Large intestine (tissue), 3 donors: ENCODE results near the gene PVALB. TPM values are rescaled to one million over a fixed set of nuclear protein-coding genes. Genes with fewer than 3 reads are reported as not detected.

Experiments
- DNase-seq, 2 donors: peaks; one replicate each; pipeline versions ENCODE4 v3.0.0 to v3.0.0-alpha.2; 2013
- H3K27ac ChIP-seq: one replicate; pipeline ENCODE4 v1.5.1; 2013; ENCODE audit warnings: low read length
- H3K27me3 ChIP-seq: 2 replicates; pipeline ENCODE4 v1.6.1; 2013; ENCODE audit warnings: low read length; ENCODE audit not compliant: control insufficient read depth, insufficient read depth
- H3K36me3 ChIP-seq: 2 replicates; pipeline ENCODE4 v1.6.1; 2013; ENCODE audit warnings: low read length; ENCODE audit not compliant: control insufficient read depth, insufficient read depth
- H3K4me1 ChIP-seq: one replicate; pipeline ENCODE4 v1.6.1; 2013; ENCODE audit warnings: low read length; ENCODE audit not compliant: control insufficient read depth, insufficient read depth
- H3K4me3 ChIP-seq: one replicate; pipeline ENCODE4 v1.5.1; 2013; ENCODE audit warnings: low read length
- H3K9me3 ChIP-seq: one replicate; pipeline ENCODE4 v1.6.1; 2013; ENCODE audit warnings: mild to moderate bottlenecking, low read depth, low read length, moderate library complexity; ENCODE audit not compliant: control insufficient read depth
- WGBS: methylation state at CpG from one replicate; pipeline ENCODE4 v1.1.5; 2013; ENCODE audit warnings: low lambda C conversion rate; ENCODE audit not compliant: insufficient coverage; 5-methylcytosine and 5-hydroxymethylcytosine counted together
- polyA plus RNA-seq: library from polyadenylated mRNA; unstranded; fragments of 120-200 nt; gene quantifications from one replicate; pipeline ENCODE4 v1.2.1, GENCODE V29; 2013

PVALB gene
- polyA plus RNA-seq, 1 donor = 0.31 TPM

DNA sequence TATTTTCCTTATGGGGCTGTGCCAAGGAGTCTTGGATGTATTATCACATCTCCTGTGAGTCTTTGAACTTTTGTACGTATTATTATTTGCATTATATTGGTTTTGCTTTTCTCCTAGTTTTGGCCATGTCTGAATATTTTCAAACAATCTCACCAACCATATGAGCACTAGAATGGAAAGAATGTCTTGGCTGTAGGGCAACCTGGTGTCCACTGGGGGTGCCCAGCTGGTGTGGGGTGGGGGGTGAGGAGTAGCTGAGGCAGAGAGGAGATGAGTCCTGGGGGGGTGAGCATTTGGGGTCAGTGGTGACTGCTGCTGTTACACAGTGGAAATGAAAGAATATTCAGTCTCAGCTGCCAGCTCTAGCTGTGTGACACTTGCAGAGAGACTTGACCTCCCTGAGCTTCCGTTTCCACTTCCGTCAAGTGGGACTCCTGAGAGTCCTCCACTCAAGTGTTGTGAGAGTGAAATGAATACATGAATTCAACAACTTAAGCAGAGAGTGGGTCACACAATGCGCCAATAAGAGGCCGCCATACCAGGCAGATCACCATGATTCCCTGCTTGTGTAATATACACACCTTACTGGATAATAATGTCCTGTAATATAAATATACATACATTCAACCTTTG is 12.7 kb upstream of the PVALB start:
- WGBS = no CpG with 5 or more reads among the region's 5 CpGs
- DNase-seq = no peak
- H3K4me3 ChIP-seq = no peak overlapping the region
- peaks cover 4% of the 10 kb centered on the region for H3K27me3 ChIP-seq
- H3K4me1 ChIP-seq = no peaks in the 10 kb centered on the region
- H3K36me3 ChIP-seq = no peaks in the 10 kb centered on the region
- H3K27ac ChIP-seq = no peak overlapping the region
- no peaks in the 10 kb centered on the region for H3K9me3 ChIP-seq

DNA sequence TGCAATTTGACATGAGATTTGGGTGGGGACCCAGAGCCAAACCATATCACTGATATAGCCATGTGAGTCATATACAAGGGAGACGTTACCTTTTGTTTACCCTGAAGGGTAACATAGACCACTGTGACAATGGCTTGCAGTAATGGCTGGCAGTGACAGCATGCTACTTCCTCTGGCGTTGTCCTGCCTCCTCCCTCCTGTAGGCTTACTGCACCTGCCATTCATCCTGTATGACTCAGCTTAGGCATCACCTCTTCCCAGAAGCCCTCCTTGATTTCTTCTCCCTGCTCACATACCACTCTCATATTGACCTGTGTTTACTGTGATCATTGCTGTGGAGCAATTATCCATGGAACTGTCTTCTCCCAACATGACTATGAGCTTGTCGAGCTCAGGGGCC is 12.0 kb upstream of the PVALB start:
- H3K4me3 ChIP-seq = no peak overlapping the region
- no peak for DNase-seq
- H3K27me3 ChIP-seq = peaks cover 4% of the 10 kb centered on the region
- WGBS = no CpG with 5 or more reads among the region's 3 CpGs
- H3K27ac ChIP-seq = no peak overlapping the region
- no peaks in the 10 kb centered on the region for H3K4me1 ChIP-seq
- no peaks in the 10 kb centered on the region for H3K36me3 ChIP-seq
- H3K9me3 ChIP-seq = no peaks in the 10 kb centered on the region

DNA sequence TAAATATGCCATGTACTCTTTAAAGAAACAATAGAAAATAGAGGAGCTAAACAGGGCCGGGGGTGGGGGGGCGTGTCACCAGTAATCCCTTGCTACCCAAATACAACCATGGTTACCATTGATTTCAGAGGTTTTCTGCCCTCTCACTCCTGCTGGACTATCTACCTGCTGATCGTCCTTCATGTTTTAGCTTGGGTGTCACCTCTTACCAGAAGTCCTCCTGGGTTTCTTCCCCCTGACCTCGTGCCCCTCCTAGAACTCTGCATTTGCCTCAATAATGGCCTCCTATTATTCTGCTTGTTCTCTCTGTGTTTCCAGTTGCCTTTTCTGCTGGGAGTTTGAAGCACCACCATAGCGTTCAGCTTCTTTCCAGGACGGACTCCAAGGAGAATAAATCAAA is 9.4 kb upstream of the PVALB start:
- Histone ChIP-seq H3K27ac (no peak overlapping the region), H3K9me3 (no peaks in the 10 kb centered on the region), H3K36me3 (no peaks in the 10 kb centered on the region), H3K27me3 (peaks cover 4% of the 10 kb centered on the region), H3K4me1 (no peaks in the 10 kb centered on the region), H3K4me3 (no peak overlapping the region)
- no peak for DNase-seq
- 89% methylated on average over 3 of the region's 6 CpGs for WGBS

DNA sequence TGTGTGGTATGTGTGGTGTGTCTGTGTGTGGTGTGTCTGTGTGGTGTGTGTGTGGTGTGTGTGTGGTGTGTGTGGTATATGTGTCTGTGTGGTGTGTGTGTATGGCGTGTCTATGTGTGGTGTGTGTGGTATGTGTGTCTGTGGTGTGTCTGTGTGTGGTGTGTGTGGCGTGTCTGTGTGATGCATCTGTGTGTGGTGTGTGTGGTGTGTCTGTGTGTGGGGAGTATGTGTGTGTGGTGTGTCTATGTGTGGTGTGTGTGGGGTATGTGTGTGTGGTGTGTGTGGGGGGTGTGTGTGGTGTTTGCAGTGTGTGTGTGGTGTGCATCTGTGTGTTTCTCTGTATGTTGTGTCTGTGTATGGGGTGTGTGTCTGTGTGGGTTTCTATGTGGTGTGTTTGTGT is 7.8 kb upstream of the PVALB start:
- Histone ChIP-seq H3K4me1 (no peaks in the 10 kb centered on the region), H3K27me3 (peaks cover 13% of the 10 kb centered on the region), H3K27ac (no peak overlapping the region), H3K36me3 (no peaks in the 10 kb centered on the region), H3K4me3 (no peak overlapping the region), H3K9me3 (no peaks in the 10 kb centered on the region)
- DNase-seq = no peak
- no CpG with 5 or more reads among the region's 2 CpGs for WGBS

DNA sequence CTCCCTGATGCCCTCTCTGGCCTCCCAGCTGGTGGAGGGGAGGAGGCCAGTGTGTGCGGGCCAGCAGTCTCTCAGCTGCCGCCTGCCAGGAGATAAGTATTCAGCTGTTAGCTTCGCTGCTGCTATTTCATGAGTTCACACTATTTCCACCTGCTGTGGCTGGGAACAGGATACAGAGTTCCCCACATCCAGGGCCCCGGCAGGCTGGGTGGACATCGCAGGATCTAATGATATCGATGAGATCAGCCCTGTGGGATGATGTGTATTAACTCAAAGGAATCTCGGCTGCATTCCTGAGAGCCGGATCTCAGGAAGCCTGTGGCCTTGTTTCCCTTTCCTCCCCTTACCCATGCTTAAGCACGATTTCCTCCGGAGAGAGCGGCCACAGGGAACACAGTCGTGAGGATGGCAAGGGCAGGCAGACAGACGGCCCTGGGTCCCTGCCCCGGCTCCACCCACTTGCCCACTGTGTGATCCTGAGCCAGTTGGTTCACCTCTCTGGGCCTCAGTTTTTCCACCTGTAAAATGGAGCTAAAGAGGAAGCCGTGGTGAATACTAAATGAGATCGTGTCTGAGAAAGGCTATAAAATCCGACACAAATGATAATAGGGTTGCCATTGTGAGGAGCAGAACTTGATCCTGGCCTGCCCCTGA is 6.5 kb upstream of the PVALB start:
- H3K4me3 ChIP-seq = no peak overlapping the region
- H3K27me3 ChIP-seq = peaks cover 27% of the 10 kb centered on the region
- no peaks in the 10 kb centered on the region for H3K9me3 ChIP-seq
- no peaks in the 10 kb centered on the region for H3K4me1 ChIP-seq
- no CpG with 5 or more reads among the region's 17 CpGs for WGBS
- no peak for DNase-seq
- no peaks in the 10 kb centered on the region for H3K36me3 ChIP-seq
- no peak overlapping the region for H3K27ac ChIP-seq

DNA sequence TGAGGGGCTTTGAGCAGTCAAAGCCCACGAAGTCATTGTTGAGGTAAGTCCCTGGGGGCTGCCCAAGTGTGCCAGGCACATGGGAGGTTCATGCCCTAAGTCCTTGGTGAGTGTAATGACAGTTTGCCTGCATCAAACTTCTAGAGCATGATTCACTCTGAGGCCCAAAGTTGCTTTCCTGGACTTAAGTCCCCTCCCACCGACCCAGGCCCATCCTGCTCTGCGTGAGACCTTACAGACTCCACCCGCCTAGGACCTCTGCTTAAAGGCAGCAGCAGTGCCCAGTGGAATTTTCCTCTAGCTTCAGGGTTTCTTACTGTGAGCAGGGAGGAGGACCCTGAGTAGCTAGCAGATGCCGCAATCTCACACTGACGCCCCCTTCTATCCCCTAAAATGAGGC is 5.7 kb upstream of the PVALB start:
- Histone ChIP-seq H3K27ac (no peak overlapping the region), H3K9me3 (no peaks in the 10 kb centered on the region), H3K27me3 (peaks cover 34% of the 10 kb centered on the region), H3K4me3 (no peak overlapping the region), H3K4me1 (no peaks in the 10 kb centered on the region), H3K36me3 (no peaks in the 10 kb centered on the region)
- DNase-seq = no peak
- WGBS = no CpG with 5 or more reads among the region's 6 CpGs

DNA sequence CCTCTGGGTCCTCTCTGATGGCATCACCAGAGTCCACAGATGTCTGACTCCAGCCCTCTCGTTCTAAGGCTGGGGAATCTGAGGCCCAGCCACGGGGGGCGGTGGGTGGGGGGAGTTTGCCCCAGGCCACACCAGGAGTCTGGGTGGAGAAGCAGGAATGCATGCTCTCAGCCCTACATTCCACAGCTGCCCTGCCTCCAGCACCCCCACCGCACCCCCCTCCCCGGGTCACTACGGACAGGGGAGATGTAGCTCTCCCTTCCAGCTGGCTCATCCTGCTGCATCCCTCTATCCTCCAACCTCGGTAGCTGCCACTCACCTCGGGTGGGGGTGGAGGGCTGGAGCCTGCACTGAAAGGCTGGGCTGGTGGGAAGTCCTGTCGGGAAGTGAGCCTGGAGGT is 2.3 kb upstream of the PVALB start:
- WGBS = no CpG with 5 or more reads among the region's 9 CpGs
- no peak overlapping the region for H3K4me3 ChIP-seq
- no peak overlapping the region for H3K27ac ChIP-seq
- H3K27me3 ChIP-seq = peaks cover 61% of the 10 kb centered on the region
- peaks cover 4% of the 10 kb centered on the region for H3K4me1 ChIP-seq
- H3K9me3 ChIP-seq = no peaks in the 10 kb centered on the region
- no peaks in the 10 kb centered on the region for H3K36me3 ChIP-seq
- DNase-seq = no peak

DNA sequence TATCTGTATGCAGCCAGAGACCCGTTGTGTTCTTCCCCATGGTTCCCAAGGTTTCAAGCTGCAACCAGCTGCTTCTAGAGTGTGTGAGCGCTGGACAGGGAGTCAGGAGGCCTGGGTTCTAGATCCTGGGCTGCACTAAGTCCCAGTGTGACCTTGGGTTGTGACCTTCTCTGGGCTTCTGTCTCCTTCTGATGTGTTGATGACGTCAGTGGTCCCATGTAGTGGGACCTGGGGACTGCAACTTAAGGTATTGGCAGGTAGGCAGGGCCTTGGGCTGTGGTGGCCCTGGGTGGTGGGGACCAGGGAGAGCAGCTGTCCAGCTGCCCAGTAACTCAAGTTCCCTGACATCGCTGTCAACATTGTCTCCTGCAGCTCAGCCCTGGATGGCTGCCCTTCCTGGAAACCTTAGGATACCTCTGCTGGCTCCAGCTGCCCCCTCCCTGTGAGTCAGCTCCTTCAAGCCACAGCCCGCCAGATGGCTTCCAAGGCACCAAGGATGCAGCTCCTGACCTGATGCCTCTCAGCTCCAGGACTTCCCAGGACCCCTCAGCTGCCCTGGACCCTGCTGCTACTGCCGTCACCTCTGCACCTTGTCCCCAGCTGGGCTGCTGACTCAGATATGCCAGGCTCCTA is 1.3 kb upstream of the PVALB start:
- H3K27me3 ChIP-seq = peaks cover 71% of the 10 kb centered on the region
- H3K9me3 ChIP-seq = no peaks in the 10 kb centered on the region
- H3K4me1 ChIP-seq = peaks cover 4% of the 10 kb centered on the region
- H3K4me3 ChIP-seq = no peak overlapping the region
- no peaks in the 10 kb centered on the region for H3K36me3 ChIP-seq
- no peak for DNase-seq
- no peak overlapping the region for H3K27ac ChIP-seq
- WGBS = no CpG with 5 or more reads among the region's 6 CpGs

DNA sequence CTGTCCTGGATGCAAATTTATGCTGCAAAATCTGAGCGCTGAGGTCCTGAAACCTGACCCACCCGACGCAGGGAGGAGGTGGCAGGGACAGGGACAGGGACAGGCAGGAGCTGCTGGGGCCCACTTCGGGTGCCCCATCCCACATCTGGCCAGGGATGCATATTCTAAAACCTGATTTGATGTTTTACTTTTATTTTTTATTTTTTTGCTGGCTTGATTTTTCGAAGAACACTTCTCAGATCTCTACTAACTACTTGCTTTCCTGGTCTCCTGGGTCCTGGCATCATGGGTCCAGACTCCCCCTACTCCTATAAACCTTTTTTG is 652 bp upstream of the PVALB start:
- 75% methylated on average over 1 of the region's 5 CpGs for WGBS
- DNase-seq = no peak
- no peak overlapping the region for H3K4me3 ChIP-seq
- no peaks in the 10 kb centered on the region for H3K36me3 ChIP-seq
- peaks cover 4% of the 10 kb centered on the region for H3K4me1 ChIP-seq
- no peak overlapping the region for H3K27ac ChIP-seq
- H3K27me3 ChIP-seq = peaks cover 72% of the 10 kb centered on the region
- H3K9me3 ChIP-seq = no peaks in the 10 kb centered on the region

DNA sequence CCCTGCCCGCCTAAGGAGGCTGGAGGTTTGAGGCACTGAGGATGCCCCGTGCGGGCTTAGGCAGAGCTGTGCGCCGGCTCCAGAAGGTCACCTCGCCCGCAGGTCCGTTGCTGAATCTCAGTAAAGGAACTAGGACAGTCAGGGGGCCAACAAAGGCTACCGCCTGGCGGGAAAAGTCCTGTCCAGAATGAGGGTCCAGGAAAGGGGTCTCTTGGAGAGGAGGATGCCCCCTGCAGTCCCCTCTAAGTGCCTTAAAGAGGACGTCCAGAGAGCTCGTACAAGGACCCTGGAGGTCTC is 548 bp downstream of the PVALB start:
- peaks cover 72% of the 10 kb centered on the region for H3K27me3 ChIP-seq
- DNase-seq = no peak
- no peaks in the 10 kb centered on the region for H3K36me3 ChIP-seq
- WGBS = no CpG with 5 or more reads among the region's 12 CpGs
- no peak overlapping the region for H3K4me3 ChIP-seq
- H3K9me3 ChIP-seq = no peaks in the 10 kb centered on the region
- H3K27ac ChIP-seq = no peak overlapping the region
- H3K4me1 ChIP-seq = peaks cover 4% of the 10 kb centered on the region
